Measurements from ENCODE around the gene EFCAB3. TPM values are rescaled to one million over a fixed set of nuclear protein-coding genes. Genes with fewer than 3 reads are reported as not detected.
"Not testable (repeated sequence)": the region's sequence is repeated elsewhere in the genome, so short reads cannot be mapped to it uniquely, and the experiment has no call there.

EFCAB3 gene
- total RNA-seq, 1 donor from 2014 or later, result not detected

DNA sequence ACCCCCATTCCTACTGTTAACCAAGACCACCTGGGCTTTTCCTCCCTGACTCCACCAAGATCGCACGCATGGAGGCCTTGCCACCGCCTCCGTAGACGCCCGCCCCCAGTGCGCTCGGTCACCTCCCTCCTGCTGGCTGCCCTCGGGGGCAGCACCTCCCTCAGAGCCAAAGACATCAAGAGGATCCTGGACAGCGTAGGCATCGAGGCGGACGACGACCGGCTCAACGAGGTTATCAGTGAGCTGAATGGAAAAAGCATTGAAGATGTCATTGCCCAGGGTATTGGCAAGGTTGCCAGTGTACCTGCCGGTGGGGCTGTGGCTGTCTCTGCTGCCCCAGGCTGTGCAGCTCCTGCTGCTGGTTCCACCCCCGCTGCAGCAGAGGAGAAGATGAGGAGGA lies 1.2 kb downstream of the EFCAB3 start:
- Histone ChIP-seq H3K27ac (no peak overlapping the region), H3K27me3 (no peaks in the 10 kb centered on the region), H3K36me3 (no peaks in the 10 kb centered on the region), H3K4me1 (no peaks in the 10 kb centered on the region), H3K4me3 (no peak overlapping the region), H3K9me3 (no peaks in the 10 kb centered on the region)
- intact Hi-C loops (cut with DNase I), result no loop called here
- TF ChIP-seq, protein P1, sequence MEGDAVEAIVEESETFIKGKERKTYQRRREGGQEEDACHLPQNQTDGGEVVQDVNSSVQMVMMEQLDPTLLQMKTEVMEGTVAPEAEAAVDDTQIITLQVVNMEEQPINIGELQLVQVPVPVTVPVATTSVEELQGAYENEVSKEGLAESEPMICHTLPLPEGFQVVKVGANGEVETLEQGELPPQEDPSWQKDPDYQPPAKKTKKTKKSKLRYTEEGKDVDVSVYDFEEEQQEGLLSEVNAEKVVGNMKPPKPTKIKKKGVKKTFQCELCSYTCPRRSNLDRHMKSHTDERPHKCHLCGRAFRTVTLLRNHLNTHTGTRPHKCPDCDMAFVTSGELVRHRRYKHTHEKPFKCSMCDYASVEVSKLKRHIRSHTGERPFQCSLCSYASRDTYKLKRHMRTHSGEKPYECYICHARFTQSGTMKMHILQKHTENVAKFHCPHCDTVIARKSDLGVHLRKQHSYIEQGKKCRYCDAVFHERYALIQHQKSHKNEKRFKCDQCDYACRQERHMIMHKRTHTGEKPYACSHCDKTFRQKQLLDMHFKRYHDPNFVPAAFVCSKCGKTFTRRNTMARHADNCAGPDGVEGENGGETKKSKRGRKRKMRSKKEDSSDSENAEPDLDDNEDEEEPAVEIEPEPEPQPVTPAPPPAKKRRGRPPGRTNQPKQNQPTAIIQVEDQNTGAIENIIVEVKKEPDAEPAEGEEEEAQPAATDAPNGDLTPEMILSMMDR (IDR thresholded peaks at IDR 0.05), result no peak
- TF ChIP-seq POLR2AphosphoS5 (IDR thresholded peaks at IDR 0.05; ENCODE audit: insufficient read depth in 1 of 2, low read depth in 1 of 2), result no peak
- TF ChIP-seq POLR2A (IDR thresholded peaks at IDR 0.05), result no peak
- no peak for DNase-seq (ENCODE audit: extremely low spot score in 2 of 2)

DNA sequence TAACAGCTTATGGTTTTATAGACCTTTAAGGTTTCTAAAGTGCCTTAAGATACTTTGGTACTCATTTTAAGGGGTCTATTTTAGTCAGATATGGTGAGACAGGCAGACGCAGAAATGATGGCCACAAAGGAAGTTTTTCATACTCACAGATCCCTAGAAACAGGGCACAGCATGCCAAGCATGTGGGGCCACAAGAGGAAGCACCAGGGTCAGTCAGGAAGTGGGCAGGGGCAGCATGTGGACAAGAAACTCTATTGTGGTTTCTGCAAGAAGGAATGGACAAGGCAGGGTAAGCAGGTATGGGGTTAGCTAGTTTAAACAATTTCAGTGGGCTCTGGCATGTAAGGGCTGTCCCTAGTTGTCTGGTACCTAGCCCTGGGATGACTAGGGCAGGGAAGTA lies 8.5 kb downstream of the EFCAB3 start:
- TF ChIP-seq POLR2AphosphoS5 (IDR thresholded peaks at IDR 0.05; ENCODE audit: insufficient read depth in 1 of 2, low read depth in 1 of 2) (no peak), POLR2A (IDR thresholded peaks at IDR 0.05) (no peak)
- TF ChIP-seq, protein P1 (IDR thresholded peaks at IDR 0.05), result no peak
- H3K27me3 ChIP-seq, result no peaks in the 10 kb centered on the region
- no peaks in the 10 kb centered on the region for H3K36me3 ChIP-seq
- no peak for DNase-seq (ENCODE audit: extremely low spot score in 2 of 2)
- H3K27ac ChIP-seq, result no peak overlapping the region
- H3K4me1 ChIP-seq, result no peaks in the 10 kb centered on the region
- H3K4me3 ChIP-seq, result no peak overlapping the region
- intact Hi-C loops (cut with DNase I), result no loop called here
- no peaks in the 10 kb centered on the region for H3K9me3 ChIP-seq

DNA sequence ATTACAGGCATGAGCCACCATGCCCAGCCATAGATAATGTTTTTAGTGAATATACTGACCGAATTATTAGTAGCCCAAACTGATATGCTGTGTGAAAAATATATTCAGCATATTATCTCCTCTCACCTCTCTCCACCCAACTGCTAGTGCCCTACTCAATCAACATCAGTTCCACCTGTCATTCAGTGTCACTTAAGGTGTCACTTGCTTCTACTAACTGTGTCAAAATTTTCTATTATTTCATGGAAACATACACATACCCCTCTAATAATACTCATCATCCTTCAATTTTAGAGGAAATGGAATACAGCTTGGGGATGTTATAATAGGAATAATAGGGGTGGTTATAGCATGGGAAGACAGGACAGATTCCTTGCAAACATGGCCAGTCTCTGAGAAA lies 12.6 kb downstream of the EFCAB3 start:
- Histone ChIP-seq H3K4me3 (no peak overlapping the region), H3K36me3 (no peaks in the 10 kb centered on the region), H3K4me1 (no peaks in the 10 kb centered on the region), H3K27me3 (no peaks in the 10 kb centered on the region), H3K9me3 (no peaks in the 10 kb centered on the region), H3K27ac (no peak overlapping the region)
- DNase-seq (ENCODE audit: extremely low spot score in 2 of 2), result no peak
- TF ChIP-seq POLR2A (IDR thresholded peaks at IDR 0.05) (no peak), POLR2AphosphoS5 (IDR thresholded peaks at IDR 0.05; ENCODE audit: insufficient read depth in 1 of 2, low read depth in 1 of 2) (no peak)
- TF ChIP-seq, protein P1 (IDR thresholded peaks at IDR 0.05), result no peak
- intact Hi-C loops (cut with DNase I), result no loop called here

DNA sequence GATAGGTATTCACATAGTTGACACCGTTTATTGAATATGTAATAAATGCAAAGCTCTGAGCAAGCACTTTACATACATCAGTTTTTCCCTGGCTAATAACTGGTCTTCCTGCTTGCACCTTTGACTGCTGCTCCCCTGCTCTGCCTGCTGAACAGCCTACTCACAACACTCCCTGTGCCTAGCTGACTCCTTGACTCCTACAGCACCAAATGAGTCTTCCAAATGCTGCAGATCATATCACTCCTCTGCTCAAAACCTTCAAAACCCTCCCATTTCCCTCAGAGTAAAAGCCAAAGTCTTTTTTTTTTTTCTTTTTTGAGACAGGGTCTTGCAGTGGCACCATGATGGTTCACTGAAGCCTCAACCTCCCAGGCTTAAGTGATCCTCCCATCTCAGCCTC lies 18.5 kb downstream of the EFCAB3 start:
- TF ChIP-seq, protein P1 (IDR thresholded peaks at IDR 0.05), result no peak
- TF ChIP-seq POLR2AphosphoS5 (IDR thresholded peaks at IDR 0.05; ENCODE audit: insufficient read depth in 1 of 2, low read depth in 1 of 2) (no peak), POLR2A (IDR thresholded peaks at IDR 0.05) (no peak)
- Histone ChIP-seq H3K27me3 (no peaks in the 10 kb centered on the region), H3K36me3 (no peaks in the 10 kb centered on the region), H3K9me3 (no peaks in the 10 kb centered on the region), H3K4me1 (no peaks in the 10 kb centered on the region), H3K4me3 (no peak overlapping the region), H3K27ac (no peak overlapping the region)
- intact Hi-C loops (cut with DNase I), result no loop called here
- DNase-seq (ENCODE audit: extremely low spot score in 2 of 2), result no peak

DNA sequence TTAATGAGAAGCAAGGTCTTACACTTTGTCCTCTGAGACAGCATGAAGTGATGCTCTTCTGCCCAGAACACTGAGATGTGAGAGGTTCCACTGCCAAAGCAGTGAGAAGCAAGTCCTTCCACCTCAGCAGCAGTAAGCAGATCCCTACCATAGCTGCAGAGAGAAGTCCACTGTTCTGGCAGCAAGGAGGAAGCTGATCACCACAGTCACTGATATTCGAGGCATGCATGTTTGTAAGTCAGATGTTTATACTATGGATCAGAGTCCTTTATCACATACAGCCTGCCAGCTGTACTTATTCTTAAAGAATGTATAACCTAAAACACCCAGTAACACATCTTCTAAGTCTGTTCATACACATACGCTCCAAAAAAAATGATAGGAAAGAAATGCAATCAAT lies 25.1 kb downstream of the EFCAB3 start:
- no peak for DNase-seq (ENCODE audit: extremely low spot score in 2 of 2)
- Histone ChIP-seq H3K4me1 (no peaks in the 10 kb centered on the region), H3K4me3 (no peak overlapping the region), H3K27ac (no peak overlapping the region), H3K9me3 (no peaks in the 10 kb centered on the region), H3K27me3 (no peaks in the 10 kb centered on the region), H3K36me3 (no peaks in the 10 kb centered on the region)
- intact Hi-C loops (cut with DNase I), result no loop called here
- TF ChIP-seq POLR2AphosphoS5 (IDR thresholded peaks at IDR 0.05; ENCODE audit: insufficient read depth in 1 of 2, low read depth in 1 of 2) (no peak), POLR2A (IDR thresholded peaks at IDR 0.05) (no peak)
- TF ChIP-seq, protein P1 (IDR thresholded peaks at IDR 0.05), result no peak

DNA sequence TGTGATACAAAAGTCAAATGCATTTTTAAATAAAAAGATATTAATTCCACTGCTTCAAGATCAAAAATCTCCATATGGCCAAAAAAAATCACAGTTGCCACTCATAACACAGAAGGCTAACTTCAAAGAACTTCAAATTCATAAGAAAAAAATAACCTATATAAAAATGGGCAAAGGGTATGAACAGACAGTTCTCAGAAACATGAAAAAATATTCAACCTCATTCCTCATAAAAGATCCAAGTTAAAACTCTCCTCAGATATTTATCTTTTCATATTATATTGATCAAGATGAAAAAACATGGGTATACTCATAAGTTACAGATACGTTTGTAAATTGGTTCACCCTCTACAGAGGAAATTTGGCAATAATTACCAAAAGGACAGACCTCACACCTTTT lies 32.7 kb downstream of the EFCAB3 start:
- H3K4me3 ChIP-seq; H3K9me3 ChIP-seq; H3K36me3 ChIP-seq; H3K27ac ChIP-seq; DNase-seq (ENCODE audit: extremely low spot score in 2 of 2); H3K4me1 ChIP-seq; H3K27me3 ChIP-seq; intact Hi-C loops (cut with DNase I): not testable (repeated sequence)
